Spleen (tissue), 11 donors: Measurements from ENCODE around the gene SLC5A7. TPM values are rescaled to one million over a fixed set of nuclear protein-coding genes. Genes with fewer than 3 reads are reported as not detected.

Experiments
- DNase-seq: peaks from one replicate; pipeline ENCODE4 v3.0.0-alpha.2; 2020
- H3K27ac ChIP-seq, 8 donors: fragments of 200-600 bp; sonication (generic) in 7 of 8; 1 replicate in 4 of 8; 2 replicates in 4 of 8; pipeline versions ENCODE4 v1.5.0 to v1.8.0; 2016 to 2021; ENCODE audit warnings: inconsistent platforms in 4 of 8, mild to moderate bottlenecking in 4 of 8, moderate library complexity in 1 of 8
- H3K27me3 ChIP-seq, 7 donors: fragments of 200-600 bp; sonication (generic) in 6 of 7; replicated peaks in 1 of 7; 1 replicate in 4 of 7; 2 replicates in 3 of 7; pipeline versions ENCODE4 v1.5.0 to v1.8.0; 2016 to 2021; ENCODE audit warnings: inconsistent platforms in 3 of 7, mild to moderate bottlenecking in 1 of 7
- H3K36me3 ChIP-seq, 6 donors: fragments of 200-600 bp; sonication (generic) in 5 of 6; 1 replicate in 4 of 6; 2 replicates in 2 of 6; pipeline versions ENCODE4 v1.5.0 to v1.8.0; 2016 to 2021; ENCODE audit warnings: inconsistent platforms in 2 of 6
- H3K4me1 ChIP-seq, 6 donors: fragments of 200-600 bp; sonication (generic) in 5 of 6; 1 replicate in 3 of 6; 2 replicates in 3 of 6; pipeline versions ENCODE4 v1.5.0 to v1.8.0; 2016 to 2021; ENCODE audit warnings: inconsistent platforms in 3 of 6
- H3K4me3 ChIP-seq, 8 donors: fragments of 200-600 bp; sonication (generic) in 7 of 8; 1 replicate in 4 of 8; 2 replicates in 4 of 8; pipeline versions ENCODE4 v1.5.0 to v1.8.0; 2016 to 2021; ENCODE audit warnings: inconsistent platforms in 4 of 8, mild to moderate bottlenecking in 4 of 8, moderate library complexity in 2 of 8
- H3K9me3 ChIP-seq, 8 donors: fragments of 200-600 bp; sonication (generic) in 7 of 8; 1 replicate in 4 of 8; 2 replicates in 4 of 8; pipeline versions ENCODE4 v1.5.0 to v1.8.0; 2016 to 2021; ENCODE audit warnings: inconsistent platforms in 4 of 8
- CTCF ChIP-seq, 11 experiments: fragments of 200-600 bp in 7 of 11; fragments of 450-650 bp in 4 of 11; sonication (generic) in 4 of 11; IDR thresholded peaks in 8 of 11; conservative IDR thresholded peaks in 3 of 11; 1 replicate in 7 of 11; 2 replicates in 4 of 11; pipeline versions ENCODE4 v1.4.0 to v1.8.0; 2016 to 2021; ENCODE audit warnings: antibody characterized with exemption in 11 of 11, inconsistent platforms in 4 of 11, mild to moderate bottlenecking in 1 of 11
- POLR2A ChIP-seq, 3 donors: fragments of 450-650 bp; IDR thresholded peaks; one replicate each; pipeline ENCODE4 v1.5.1; 2017; ENCODE audit warnings: antibody characterized with exemption in 3 of 3, mild to moderate bottlenecking in 1 of 3
- POLR2AphosphoS5 ChIP-seq, 3 donors: sonication (generic); formaldehyde crosslinking; IDR thresholded peaks; one replicate each; pipeline ENCODE4 v1.5.1; 2017; ENCODE audit warnings: antibody characterized with exemption in 3 of 3
- WGBS, 5 donors: extraction: QIAGEN DNeasy Blood & Tissue Kit in 3 of 5; methylation state at CpG; one replicate each; pipeline versions ENCODE4 v1.1.5 to v1.1.7; 2013 to 2018; 5-methylcytosine and 5-hydroxymethylcytosine counted together
- intact Hi-C: fragments of 100-400 bp; cut with DNase I; formaldehyde crosslinking; loops from one replicate; pipeline ENCODE4 v1.15.0; 2023; ENCODE audit warnings: low total_unique reads
- polyA plus RNA-seq, 3 donors: library from polyadenylated mRNA; stranded (reverse); fragments of 200-250 nt; gene quantifications; one replicate each; pipeline ENCODE4 v1.2.1, GENCODE V29; 2013
- total RNA-seq, 7 donors: library from RNA; depleted of rRNA in 3 of 7; stranded (reverse); fragments of >200 nt in 3 of 7; fragmentation: NEBNext Ultra II Directional in 4 of 7; extraction: Animal tissue kit (Norgen Biotek cat#: 25700) in 4 of 7; gene quantifications; one replicate each; pipeline versions ENCODE4 v1.1.0 to v1.2.1, GENCODE V29; 2016 to 2021
- donor health status: healthy with polysubstance abuse.
- donor health status: DM: no; HTN: no; CAD: no; lungs with moderate emphysema.
- donor health status: DM: no; HTN: no; CAD: no.
- donor health status: Bipolar disorder and iron deficiency.
- donor health status: healthy.
- donor health status: DM: no; HTN: no; CAD: no.
- donor health status: DM: yes; HTN: yes; CAD: no.

SLC5A7 gene
- total and polyA plus RNA-seq, 10 donors, result 0.02 TPM; not detected in 9

GRCh38 chr2:107999158-107999557, 12.8 kb downstream of the SLC5A7 start:
- TF ChIP-seq POLR2A (IDR thresholded peaks at IDR 0.05), result no peak
- TF ChIP-seq POLR2AphosphoS5 (IDR thresholded peaks at IDR 0.05), result no peak
- TF ChIP-seq CTCF (IDR thresholded peaks at IDR 0.05 in 8 of 11, conservative IDR thresholded peaks at IDR 0.05 in 3 of 11), result no peak
- Histone ChIP-seq H3K4me1 (no peaks in the 10 kb centered on the region), H3K9me3 (no peaks in the 10 kb centered on the region), H3K36me3 (no peaks in the 10 kb centered on the region), H3K4me3 (no peak overlapping the region), H3K27me3 (no peaks in the 10 kb centered on the region), H3K27ac (no peak overlapping the region)
- DNase-seq, result no peak
- WGBS, 5 donors, result 62 to 79% (median 71%) methylated on average over 2 of the region's 2 CpGs
- intact Hi-C loops, result no loop called here

- intact Hi-C loops, result no loop called here
- no peaks in the 10 kb centered on the region for H3K4me1 ChIP-seq
- WGBS, 5 donors, result 69 to 87% (median 74%) methylated on average over 2 of the region's 2 CpGs
- no peaks in the 10 kb centered on the region for H3K36me3 ChIP-seq
- no peak overlapping the region for H3K27ac ChIP-seq
- DNase-seq, result no peak
- peaks cover 0 to 34% (median 23%) of the 10 kb centered on the region in 8 donors for H3K9me3 ChIP-seq
- H3K27me3 ChIP-seq, result no peaks in the 10 kb centered on the region
- no peak for TF ChIP-seq CTCF (IDR thresholded peaks at IDR 0.05 in 8 of 11, conservative IDR thresholded peaks at IDR 0.05 in 3 of 11)
- no peak for TF ChIP-seq POLR2AphosphoS5 (IDR thresholded peaks at IDR 0.05)
- TF ChIP-seq POLR2A (IDR thresholded peaks at IDR 0.05), result no peak
- no peak overlapping the region for H3K4me3 ChIP-seq
Observed at GRCh38 chr2:108010912-108011591, 24.7 kb downstream of the SLC5A7 start.

- DNase-seq, result no peak
- no peaks in the 10 kb centered on the region for H3K27me3 ChIP-seq
- intact Hi-C loops, result no loop called here
- H3K4me1 ChIP-seq, result no peaks in the 10 kb centered on the region
- peaks cover 0 to 34% (median 23%) of the 10 kb centered on the region in 8 donors for H3K9me3 ChIP-seq
- no peak overlapping the region for H3K4me3 ChIP-seq
- no peak overlapping the region for H3K27ac ChIP-seq
- no peaks in the 10 kb centered on the region for H3K36me3 ChIP-seq
- WGBS, 5 donors, result 76 to 96% (median 90%) methylated on average over 1 of the region's 1 CpG
- TF ChIP-seq POLR2A (IDR thresholded peaks at IDR 0.05), result no peak
- TF ChIP-seq POLR2AphosphoS5 (IDR thresholded peaks at IDR 0.05), result no peak
- no peak for TF ChIP-seq CTCF (IDR thresholded peaks at IDR 0.05 in 8 of 11, conservative IDR thresholded peaks at IDR 0.05 in 3 of 11)
Observed at GRCh38 chr2:108013305-108013704, 27.0 kb downstream of the SLC5A7 start.

- no peaks in the 10 kb centered on the region for H3K9me3 ChIP-seq
- DNase-seq, result no peak
- no peak overlapping the region for H3K4me3 ChIP-seq
- TF ChIP-seq CTCF (IDR thresholded peaks at IDR 0.05 in 8 of 11, conservative IDR thresholded peaks at IDR 0.05 in 3 of 11) (no peak), POLR2A (IDR thresholded peaks at IDR 0.05) (no peak), POLR2AphosphoS5 (IDR thresholded peaks at IDR 0.05) (no peak)
- no peak overlapping the region for H3K27ac ChIP-seq
- intact Hi-C loops, result no loop called here
- H3K4me1 ChIP-seq, result no peaks in the 10 kb centered on the region
- no peaks in the 10 kb centered on the region for H3K36me3 ChIP-seq
- H3K27me3 ChIP-seq, result no peaks in the 10 kb centered on the region
Observed at GRCh38 chr2:108022628-108023027, 36.3 kb downstream of the SLC5A7 start.
